NCI-H146 (cell line): Measurements from ENCODE around the gene HELT.
A peak's percentile ranks its signal among the peaks of the same experiment; 100 is the strongest.
"Not testable (repeated sequence)": the region's sequence is repeated elsewhere in the genome, so short reads cannot be mapped to it uniquely, and the experiment has no call there.

Source experiments
- DNase-seq: peaks from one replicate; lab custom pipeline; 2025; lab: John Stamatoyannopoulos, UW

The HELT gene, protein sequence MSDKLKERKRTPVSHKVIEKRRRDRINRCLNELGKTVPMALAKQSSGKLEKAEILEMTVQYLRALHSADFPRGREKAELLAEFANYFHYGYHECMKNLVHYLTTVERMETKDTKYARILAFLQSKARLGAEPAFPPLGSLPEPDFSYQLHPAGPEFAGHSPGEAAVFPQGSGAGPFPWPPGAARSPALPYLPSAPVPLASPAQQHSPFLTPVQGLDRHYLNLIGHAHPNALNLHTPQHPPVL

DNA sequence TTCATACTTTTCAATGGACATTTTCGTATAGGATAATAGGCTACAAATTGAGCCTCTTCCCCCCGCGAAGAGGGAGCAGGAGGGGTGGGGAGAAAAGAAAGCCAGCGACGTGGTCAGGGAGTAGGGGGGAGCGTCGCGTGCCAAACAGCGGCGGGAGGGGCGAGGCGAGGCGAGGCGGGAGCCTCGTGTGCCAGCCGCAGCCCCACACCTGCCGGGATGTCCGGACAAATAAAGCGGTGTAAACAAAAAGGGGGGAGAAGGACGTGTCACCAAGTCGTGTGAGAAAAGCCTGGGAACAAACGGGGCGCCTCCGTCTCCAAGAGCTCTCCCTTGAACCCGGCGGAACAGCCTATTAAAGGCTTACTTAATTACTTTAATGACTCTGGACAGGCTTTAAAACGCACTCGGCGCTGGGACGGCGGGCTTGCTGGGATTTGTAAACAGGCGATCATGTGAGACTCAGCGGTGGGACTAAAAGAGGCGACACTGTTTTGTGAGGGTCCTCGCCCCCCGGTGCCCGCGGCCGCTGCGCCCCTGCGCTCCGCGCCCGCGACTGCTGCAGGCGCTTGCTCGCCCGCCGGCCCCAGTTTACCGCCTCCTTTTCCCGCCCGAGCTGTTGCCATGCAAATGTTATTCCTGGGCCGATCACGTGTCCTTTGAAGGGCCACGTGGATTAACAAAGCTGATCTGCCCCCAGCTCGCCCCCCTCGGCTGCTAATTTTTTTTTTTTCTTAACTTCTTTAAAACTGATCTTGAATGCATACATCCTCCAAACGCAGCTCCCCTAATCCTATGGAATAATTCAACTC, at the start of gene HELT:
Gene HELT (plus strand): TSS at position 527 of the 809 bp plus-strand sequence. CDS start 439 bp downstream, outside the sequence.
- DNase-seq = no peak

DNA sequence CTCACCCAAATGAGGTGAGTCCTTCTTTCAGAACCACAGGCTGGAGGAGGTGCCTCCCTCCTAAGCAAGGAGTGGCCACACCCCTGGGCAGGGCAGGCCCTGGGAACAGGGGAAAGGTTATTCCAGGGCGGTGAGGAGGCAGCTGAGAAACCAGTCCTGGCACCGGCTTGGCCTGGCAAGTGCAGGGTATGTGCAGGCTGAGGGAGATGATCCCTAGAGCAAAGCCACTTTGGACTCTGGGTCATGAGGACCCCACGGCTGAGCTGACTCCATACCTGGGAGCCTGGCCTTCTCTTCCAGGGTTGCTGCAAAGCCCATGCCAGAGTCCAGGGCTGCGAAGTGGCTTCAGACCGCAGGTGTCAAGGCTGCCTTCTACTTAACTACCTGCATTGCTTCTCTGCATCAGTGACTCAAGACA, 49.5 kb upstream of the HELT start:
- DNase-seq = no peak

DNA sequence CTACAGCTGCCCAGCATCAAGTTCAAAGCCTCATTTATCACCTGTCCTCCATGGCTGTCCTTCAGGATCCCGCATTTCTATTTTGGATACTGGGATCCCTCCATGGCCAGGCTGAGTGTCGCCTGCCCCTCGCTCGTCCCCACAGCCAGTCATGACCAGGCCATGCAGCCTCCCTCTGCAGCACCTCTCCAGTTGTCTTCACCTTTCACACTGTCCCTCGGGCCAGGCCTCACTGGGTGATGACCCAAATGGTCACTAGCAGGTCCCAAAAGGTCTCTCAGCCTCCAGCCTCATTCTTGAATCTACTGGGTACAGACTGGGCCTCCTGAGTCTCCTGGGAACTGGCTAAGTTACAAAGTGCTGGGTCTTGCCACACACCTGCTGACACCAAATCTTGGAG, 48.7 kb upstream of the HELT start:
- DNase-seq = no peak

DNA sequence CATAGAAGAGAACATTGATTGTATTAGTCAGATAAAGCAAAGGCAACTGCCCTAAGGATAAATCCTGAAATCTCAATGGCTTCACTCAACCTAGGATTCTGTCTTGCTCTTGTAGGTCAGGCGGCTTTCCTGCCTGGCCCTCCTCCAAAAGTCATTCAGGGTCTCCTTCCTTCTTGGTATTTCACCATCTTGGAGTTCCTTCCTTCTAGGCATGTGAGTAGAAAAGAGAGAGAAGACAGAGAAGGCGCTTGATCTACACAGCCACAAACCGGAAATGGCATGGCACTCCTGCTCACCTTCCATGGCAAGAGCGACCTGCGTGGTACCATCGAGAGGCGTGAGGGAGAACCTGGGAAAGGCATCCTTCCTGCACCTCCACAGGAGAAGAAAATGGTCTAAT, 45.3 kb upstream of the HELT start:
- DNase-seq = no peak

DNA sequence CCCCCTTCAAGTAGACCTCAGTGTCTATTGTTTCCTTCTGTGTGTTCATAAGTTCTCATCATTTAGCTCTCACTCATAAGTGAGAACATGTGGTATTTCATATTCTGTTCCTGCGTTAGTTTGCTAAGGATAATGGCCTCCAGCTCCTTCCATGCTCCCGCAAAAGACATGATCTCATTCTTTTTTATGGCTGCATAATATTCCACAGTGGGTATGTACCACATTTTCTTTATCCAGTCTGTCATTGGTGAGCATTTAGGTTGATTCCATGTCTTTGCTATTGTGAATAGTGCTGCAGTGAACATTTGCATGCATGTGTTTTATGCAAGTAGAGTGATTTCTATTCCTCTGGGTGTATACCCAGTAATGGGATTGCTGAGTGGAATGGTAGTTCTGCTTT, 41.9 kb upstream of the HELT start:
- DNase-seq = not testable (repeated sequence)

DNA sequence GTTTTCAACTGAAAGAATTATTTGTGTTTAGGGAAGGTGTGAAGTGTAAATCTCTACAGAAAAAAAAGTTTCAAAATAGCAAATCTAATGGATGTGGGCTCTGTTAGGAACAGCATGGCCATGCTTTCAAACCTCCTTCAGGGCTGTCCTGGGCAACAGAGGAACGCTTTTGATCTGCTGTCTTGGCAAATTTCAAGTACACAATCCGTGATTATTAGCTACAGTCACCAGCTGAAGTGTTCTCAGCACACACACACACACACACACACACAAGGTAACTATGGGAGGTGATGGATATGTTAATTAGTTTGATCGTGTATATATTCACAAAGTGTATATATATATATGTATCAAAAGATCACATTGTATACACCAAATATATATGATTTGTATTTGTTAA, 40.5 kb upstream of the HELT start:
- no peak for DNase-seq

DNA sequence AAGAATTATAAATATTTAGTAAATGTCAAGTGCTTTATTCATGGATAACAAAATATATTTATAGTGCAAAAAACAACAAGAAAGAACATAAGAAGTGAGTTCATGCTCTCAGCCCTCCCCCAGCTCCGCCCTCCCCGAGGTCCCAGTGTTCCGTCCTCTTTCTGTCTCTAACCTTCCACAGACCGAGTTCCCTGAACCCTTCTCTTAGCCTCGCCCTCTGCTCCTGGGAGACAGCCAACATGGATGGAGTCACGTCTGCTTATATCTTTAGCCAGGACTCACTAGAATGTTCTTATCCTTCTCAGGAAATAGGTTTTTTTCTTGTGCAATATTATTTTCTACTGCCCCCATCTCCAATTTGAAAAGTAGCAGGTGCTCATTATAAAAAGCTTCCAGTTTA, 40.1 kb upstream of the HELT start:
- DNase-seq = no peak

DNA sequence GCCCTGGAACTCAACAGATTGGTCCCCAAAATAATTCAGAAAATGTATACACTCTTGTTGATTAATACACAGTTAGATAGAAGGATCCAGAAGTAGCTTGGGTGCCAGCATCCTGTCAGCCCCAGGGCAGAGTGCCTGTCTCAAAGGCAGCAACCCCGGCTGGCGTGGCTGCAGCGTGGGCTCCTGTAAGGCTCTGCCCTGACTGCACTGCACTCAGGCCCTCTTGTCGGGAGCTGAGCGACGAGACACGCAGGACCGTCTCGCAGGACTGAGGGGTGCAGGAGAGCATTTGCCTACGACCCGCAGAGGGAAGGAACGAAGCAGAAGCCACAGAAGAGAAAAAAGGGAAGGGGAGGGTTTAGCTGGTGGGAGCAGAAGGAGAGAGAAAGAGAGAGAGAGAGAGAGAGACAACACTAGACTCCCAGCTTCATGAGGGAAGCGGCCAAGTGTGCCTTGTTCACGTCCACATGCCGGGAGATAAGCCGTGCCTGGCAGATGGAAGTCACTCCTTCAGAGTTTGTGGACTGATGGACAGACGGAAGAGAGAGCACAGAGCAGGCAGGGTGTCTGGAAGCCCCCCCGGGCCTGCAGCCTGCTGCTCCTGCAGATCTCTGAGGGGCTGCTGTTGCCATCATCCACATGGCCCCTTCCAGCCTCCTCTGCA, 38.7 kb upstream of the HELT start:
- no peak for DNase-seq

DNA sequence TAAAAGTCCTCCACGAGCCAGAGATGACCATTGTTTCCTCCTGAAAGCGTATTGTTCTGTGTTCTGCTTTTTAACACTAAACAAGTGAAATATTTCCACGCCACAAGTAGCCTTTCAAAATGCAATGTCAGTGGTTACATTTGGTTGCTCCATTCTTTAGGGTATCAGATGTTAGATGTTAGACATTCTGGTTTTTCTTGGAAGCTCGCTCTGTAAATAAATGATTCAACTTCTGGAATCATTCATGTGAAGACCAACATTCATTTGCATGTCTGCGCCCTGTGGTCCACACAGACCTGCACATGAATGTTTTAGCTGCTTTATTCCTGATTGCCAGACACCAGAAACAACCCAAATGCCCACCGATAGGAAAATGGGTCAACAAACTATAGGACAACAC, 38.0 kb upstream of the HELT start:
- DNase-seq = no peak

DNA sequence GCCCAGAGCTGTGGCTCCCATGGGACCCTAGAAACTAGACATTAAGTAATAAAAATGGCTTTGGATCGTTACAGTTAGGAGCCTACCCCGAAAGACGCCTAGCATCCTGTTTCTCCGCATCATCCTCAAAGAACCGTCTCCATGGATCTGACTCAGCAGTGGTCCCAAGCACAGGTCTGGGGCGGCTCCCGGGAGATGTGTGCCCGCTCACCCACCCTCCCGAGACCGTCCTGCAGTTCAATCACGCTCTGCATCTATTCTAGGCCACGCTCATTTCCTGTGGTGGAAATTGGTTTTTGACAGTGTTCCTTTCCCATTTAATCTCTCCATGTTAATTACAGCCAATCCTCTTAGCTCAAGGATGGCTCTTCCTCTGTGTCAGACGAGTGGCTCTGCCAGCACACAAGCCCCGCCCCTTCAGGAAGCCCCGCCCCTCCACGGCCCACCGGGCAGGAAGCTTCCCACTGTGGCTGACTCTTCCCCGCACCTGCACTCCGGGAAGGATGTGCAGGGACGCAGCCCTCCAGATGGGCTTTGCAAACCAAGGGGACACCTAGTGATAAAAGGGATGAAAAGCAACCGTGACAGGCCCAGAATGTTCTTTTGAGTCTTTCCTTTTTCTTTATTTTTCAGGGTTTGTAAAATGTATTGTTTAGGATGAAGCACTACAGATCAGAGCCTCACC, 34.5 kb upstream of the HELT start:
- peak; percentile 60 for DNase-seq

DNA sequence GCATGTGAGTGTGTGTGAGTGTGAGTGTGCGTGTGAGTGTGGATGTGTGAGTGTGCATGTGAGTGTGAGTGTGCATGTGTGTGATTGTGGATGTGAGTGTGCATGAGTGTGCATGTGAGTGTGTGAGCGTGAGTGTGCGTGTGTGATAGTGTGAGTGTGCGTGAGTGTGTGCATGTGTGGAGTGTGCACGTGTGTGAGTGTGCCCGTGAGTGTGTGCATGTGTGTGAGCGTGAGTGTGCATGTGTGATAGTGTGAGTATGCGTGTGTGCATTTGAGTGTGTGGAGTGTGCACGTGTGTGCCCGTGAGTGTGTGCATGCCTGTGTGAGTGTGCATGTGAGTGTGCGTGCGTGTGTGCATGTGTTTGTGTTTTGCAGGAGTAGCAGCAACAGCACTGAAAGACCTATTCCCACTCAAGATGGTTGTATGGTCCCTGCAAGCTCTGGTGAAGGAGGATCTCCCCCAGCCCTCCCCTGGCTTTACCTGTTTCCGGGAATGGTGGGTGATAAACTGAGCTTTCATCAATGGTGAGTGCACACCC, 30.7 kb upstream of the HELT start:
- no peak for DNase-seq

DNA sequence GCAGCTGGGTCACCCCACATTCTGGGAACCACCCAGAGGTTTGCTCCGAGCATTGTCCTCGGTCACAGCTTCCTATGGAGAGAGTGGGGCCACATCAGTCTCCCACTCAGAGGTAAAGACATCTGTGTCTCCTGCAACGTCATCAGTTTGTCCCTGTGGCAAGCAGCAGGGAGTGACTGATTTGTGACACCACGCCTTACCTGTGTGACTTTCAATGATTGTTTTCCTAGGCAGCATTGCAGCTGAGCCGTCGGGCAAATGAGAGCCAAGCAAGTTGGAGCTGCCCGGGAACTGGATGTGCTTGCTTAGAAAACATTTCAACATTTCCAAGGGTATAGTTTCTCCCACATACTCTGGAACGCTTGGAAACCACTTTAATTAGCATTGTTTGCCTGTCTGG, 29.7 kb upstream of the HELT start:
- DNase-seq = no peak

DNA sequence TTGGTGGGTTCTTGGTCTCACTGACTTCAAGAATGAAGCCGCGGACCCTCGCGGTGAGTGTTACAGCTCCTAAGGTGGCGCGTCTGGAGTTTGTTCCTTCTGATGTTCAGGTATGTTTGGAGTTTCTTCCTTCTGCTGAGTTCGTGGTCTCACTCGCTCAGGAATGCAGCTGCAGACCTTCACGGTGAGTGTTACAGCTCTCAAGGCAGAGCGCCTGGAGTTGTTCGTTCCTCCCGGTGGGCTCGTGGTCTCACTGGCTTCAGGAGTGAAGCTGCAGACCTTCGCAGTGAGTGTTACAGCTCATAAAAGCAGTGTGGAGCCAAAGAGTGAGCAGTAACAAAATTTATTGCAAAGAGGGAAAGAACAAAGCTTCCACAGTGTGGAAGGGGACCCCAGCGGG, 29.0 kb upstream of the HELT start:
- DNase-seq = not testable (repeated sequence)

DNA sequence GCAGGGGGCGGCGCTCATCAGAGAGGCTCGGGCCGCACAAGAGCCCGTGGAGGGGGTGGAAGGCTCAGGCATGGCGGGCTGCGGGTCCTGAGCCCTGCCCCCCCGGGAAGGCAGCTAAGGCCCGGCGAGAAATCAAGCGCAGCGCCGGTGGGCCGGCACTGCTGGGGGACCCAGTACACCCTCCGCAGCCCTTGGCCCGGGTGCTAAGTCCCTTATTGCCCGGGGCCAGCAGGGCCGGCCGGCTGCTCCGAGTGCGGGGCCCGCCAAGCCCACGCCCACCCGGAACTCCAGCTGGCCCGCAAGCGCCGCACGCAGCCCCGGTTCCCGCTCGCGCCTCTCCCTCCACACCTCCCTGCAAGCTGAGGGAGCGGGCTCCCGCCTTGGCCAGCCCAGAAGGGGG, 28.2 kb upstream of the HELT start:
- DNase-seq = not testable (repeated sequence)

DNA sequence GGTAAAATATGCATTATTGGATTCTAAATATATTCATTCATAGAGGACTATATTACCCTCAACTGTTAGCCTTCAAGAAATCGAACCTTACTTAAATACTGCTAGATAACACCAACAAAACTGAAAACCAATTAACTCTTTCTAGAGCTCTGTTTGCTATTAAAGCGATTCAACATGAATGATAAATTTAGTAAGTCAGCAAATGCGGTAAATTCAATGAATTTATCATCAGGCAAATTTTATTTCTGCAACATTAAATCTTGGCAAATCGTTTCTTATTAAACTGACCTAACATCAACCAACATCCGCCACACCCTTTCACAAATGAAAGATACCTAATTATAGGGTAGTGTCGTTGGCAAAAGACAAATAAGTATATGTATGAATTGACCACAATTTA, 26.4 kb upstream of the HELT start:
- DNase-seq = no peak

DNA sequence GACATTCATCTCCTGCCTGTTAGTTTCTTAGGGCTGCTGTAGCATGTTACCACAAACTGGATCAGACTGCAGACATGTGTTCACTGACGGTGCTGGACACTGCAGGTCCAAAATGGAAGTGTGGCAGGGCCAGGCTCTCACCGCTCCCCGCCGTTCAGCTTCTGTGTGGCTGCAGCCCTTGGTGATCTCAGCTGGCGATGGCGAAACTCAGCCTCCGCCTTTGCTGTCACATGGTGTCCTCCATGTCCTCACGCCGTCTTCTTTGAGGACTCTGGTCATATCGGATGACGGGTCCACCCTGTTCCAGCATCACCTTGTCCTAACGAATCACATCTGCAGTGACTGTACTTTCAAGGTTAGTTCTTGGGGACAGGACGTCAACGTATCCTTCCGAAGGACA, 25.9 kb upstream of the HELT start:
- DNase-seq = no peak

DNA sequence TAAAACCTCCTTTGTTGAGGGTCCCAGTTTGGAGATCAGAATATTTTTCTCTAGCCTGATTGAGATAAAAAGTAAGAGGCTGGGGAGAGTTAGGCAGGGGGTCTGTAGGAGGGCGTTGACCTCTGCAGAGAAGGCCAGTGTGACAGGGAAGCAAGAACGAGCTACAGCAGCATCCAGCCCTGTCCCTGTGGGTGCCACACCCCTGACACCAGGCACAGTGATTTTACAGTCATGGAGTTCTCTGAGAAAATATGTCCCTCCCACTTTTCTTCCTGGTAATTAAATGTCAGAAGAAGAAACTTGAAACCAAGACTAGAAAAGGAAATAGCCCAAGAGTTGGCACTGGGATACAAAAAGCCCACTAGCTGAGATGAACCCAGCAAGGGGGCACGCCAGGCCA, 25.0 kb upstream of the HELT start:
- no peak for DNase-seq

DNA sequence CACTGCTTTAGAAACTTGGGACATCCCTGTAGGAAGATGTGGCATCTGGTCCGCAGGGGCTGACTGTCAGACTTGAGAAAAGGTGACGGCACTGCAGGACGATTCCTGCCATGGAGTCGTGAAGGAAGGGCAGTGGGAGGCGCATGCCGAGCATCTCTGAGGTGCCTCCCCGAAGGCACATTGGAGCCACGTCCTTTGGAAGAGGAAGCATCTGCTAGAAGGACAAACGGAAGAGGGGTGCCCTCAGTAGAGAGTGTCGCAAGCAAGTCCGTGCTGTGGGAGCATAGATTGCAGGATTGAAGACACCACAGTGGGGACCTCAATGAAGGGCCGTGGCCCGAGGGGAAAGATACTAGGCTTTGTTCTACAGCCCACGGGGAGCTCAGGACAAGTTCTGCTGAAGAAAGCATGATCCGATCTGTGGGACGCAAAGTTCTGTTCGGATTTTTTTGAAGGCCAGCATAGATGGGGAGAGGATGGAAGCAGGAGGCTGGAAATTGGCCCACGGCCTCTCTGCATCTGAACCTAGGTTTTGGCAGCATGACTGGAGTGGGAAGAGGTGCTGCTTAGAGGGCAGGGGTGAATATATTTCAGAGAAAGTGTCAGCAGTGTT, 24.2 kb upstream of the HELT start:
- DNase-seq = no peak

DNA sequence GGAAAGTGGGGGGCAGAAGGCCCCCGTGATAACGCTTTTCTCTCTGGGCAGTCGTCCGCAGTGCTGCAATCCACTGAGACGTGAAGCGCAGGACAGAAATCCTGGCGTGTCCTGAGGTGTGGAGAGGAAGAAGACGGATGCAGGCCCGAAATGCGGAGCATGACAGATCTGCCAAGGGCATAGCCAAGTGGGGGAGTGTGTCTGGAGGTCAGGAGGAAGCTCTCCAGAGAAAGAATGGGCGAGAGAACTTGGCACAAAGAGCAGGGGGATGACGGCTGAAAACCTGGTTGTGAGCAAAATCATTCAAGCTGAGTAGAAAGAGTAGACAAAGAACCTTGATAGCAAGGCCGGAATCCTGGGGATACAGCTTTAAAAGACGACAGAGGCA, 23.7 kb upstream of the HELT start:
- DNase-seq = no peak

DNA sequence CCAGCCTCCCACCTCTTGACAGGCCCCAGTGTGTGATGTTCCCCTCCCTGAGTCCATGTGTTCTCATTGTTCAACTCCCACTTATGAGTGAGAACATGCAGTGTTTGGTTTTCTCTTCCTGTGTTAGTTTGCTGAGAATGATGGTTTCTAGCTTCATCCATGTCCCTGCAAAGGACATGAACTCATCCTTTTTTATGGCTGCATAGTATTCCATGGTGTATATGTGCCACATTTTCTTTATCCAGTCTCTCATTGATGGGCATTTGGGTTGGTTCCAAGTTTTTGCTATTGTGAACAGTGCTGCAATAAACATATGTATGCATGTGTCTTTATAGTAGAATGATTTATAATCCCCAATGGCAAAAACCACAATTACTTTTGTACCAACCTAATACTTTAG, 20.6 kb upstream of the HELT start:
- not testable (repeated sequence) for DNase-seq

DNA sequence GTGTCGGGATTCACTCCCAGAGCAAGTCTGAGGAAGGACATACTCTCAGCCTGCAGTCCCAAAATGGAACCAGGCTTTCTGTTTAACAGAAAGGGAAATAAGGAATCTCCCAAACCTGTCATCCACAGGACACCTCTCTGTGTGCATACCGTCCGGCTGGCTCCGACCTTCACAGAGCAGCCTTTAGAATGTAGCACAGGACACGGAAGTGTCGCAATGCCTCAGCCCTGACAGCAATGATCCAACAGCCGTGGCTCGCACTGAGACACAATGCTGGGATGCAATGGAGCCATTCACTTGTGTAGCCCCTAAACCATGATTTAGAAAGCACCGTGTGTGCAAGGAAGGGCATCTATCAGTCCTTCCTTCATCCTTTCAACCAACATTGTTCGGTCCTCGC, 15.5 kb upstream of the HELT start:
- DNase-seq = no peak
